NCI-H345 (cell line): Measurements from ENCODE around the gene RBM15.

ENCODE experiments used
- DNase-seq: peaks from one replicate; lab custom pipeline; 2025; lab: John Stamatoyannopoulos, UW

RBM15 gene

DNA sequence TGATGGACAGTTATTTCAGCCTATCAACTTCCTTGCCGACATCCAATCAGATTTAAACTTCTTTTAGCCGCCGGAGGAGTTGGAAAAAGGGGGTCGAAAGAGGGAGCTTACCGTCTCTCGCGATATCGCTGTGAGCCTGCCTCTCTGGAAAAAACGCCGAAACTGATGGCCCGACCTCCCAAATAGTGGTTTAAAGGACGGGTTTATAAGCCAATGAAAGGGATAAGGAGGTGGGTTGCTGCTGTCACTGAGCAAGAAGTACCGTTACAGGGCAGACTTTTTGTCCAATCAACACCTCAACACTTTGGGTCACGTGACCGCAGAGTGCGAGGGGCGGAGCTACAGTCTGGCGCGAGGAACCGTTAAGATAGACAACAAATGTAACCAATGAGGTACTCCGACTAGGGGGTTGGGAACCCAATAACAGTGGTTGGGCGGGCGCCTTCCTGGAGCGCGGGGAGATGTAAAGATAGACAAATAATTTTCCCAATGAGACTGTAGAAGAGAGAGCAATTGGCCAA lies at the start of gene RBM15:
Gene RBM15 (plus strand): TSS at position 492 of the 521 bp plus-strand sequence. CDS start 29 bp downstream, at position 521.
- peak; percentile 100 for DNase-seq

DNA sequence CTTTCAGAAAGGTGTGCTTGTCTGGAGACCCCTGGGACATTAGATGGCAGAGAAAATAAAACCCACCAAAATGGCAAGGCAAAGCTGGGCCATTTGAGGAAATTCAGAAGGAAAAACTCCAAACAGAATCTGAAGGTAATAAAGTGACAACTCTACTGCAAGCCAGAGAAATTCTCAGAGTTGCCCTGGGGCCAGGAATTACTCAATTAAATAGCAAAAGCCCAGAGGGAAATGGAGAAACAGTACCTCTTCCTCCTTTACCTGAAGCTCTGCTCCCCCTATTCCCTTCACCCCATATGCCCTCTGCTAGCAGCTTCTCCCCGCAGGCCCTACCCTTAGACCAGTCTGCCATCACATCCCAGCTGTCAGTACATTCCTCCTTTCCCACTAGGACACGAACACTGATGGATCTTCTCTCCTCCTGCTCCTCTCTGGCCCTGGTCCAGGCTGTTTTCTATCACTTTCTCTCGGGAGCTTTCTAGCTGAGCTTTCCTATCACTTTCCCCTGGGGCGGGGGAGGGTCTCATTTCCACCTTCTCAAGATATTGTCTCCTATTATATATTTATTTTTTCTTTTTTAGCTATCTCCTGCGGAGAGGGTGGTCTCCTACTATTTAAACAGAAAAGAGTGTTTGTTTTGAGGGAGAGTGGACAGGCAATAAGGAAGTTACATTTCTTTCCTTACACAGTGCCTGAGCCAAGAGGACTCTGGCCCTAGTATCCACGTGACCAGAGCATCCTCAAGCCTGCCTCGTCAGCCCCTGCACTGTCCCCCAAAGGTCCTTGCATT lies 47.7 kb upstream of the RBM15 start:
- DNase-seq, result no peak

DNA sequence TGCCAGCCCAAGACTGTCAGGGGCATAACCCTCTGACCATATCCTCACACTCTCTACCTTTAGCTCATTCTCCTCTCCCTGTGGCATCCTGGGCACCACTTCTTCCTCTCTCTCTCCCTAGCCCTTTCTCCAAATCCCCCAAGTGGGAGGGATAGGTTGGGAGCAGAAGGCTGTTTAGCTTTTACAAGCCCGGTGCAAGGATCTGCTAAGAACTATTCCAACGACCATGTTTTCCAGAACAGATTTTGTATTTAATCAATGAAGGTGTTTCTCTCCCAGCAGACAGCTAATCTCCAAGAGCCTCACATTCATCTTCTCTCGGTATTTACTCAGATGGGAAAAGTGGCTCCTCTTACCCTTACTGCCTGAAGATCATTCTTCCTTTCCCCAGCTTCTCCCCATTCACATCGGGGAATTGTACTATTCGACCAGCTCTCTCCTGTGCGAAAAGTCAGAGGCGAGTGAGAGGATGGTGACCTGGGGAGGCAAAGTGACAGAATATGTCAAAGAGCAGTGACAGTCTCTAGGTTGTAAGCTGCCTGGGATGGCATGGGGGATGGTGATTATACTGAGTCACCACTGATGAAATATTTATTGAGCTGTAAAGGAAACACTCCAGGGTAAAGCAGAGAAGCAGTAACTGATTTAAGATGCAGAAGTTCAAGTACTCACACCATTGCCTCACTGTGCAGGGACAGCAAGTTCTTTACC lies 47.0 kb upstream of the RBM15 start:
- no peak for DNase-seq

GRCh38 chr1:110293601-110294104 lies 45.5 kb upstream of the RBM15 start:
- peak; percentile 51 for DNase-seq

DNA sequence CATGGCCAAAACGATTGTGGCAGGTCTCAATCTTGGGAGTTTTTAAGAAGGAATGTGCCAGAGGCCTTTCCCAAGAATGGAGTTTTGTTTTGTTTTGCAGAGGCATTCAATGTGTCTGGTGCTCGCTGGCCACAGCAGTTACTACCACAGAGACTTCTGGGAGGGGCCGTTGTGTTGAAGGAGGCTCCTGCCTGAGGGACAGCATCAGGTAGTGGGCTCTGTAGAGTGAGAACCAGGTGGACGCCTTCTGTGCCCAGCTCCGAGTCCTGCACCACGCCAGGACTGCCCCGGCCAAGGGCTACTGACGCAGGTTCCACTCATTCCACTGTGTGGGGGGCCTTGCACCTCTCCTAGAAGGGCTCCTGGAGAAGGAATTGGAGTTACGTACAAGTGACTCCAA lies 44.9 kb upstream of the RBM15 start:
- no peak for DNase-seq

DNA sequence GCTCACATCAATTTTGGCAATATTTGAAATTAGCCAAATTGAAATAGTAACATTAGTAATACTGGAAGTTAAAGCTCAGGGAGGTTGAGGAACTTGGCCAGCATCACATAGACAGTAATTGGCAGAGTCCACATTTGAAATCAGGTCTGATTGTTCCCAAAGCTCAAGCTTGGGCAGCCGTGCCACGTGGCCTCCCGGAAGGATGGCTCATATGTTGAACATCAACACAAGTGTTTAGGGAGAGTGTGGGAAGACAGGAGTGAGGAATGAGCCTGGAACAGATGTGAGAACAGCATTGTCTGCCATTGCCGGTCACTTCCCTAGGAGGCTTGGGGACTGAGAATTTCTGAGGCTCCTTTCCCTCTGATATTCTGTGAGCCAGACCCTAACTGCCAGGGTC lies 40.2 kb upstream of the RBM15 start:
- no peak for DNase-seq

DNA sequence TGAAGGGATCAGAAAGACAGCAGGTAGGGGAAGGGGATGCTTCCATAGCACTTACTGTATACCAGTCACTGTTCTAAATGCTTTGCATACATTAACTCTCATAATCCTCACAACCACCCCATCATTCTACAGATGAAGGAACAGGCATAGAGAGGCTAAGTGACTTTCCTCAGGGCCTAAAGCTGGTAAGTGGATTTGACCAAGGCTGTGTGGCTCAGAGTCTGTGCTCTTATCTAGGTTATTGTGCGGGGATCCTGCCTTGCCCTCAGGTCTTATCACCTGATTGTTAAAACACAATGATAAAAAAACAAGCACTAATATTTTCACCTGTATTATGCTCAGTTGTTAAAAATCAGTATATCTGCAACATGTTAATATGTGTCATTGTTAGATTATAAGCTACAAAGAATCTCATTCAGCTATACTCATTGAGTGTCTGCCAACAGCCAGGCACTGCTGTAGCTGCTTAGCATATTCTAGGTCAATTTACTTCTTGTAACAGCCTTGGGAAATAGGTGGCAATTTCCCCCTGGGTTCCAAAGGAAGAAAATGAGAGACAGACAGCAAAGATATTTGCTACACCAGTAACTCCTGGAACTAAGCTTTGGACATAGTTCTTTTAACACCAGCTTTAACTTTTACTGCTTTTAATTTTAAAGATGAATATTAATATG lies 38.6 kb upstream of the RBM15 start:
- DNase-seq, result no peak

GRCh38 chr1:110302836-110303235 lies 36.3 kb upstream of the RBM15 start:
- no peak for DNase-seq

GRCh38 chr1:110305900-110306420 lies 33.2 kb upstream of the RBM15 start:
- no peak for DNase-seq

GRCh38 chr1:110307239-110307974 lies 31.8 kb upstream of the RBM15 start:
- no peak for DNase-seq

DNA sequence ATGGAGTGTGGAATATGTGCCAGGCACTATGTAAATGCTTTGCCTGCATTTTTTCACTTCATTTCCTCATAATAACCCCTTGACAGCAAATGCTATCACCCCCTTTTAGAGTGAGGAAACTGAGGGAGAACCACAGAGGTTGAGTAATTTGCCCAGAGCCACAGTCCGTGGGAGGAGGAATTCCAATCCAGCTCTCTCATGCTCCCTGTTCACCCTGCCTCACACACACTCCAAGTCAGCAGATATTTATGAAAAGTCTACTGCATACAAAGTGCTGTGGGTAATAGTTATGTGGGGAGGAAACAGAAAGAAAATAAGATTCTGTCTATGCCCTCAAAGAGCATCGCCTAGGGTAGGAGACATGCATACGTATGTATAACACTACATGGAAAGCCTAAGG lies 30.9 kb upstream of the RBM15 start:
- DNase-seq, result no peak

DNA sequence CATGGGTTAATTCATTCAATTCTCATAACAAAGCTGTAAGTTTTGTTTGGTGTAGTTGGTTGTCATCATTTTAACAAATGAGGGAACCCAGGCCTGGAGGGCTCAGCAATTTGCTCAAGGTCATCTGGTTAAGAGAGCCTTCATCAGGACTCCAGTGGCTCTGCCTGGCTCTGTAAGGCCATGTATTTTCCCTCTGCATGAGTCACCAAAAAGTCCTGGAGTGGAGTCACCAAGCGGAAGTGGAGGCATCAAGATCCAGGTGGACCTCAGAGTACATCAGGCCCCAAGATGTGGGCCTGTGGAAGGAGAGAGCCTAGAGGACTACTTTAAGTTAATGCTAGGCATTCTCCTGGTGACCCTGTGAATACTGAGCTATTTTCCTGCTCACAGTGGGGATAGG lies 30.0 kb upstream of the RBM15 start:
- no peak for DNase-seq

DNA sequence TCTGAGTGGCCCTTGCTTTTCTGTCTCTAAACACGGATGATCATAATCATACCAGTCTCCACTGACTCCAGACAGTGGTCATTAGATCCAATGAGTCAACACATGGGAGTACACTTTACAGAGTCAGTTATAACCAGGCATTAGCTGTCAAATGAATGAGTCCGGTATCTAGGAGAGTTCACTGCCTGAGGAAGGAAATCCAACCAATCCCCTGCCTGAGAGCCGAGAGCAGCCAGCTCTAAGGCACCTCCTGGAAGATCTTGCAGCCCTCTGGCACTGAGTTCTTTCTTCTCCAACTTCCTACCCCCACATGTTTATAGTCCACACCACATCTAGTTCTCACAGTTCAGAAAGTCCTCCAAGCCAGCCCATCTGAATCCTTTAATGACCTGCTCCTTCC lies 29.4 kb upstream of the RBM15 start:
- no peak for DNase-seq

- no peak for DNase-seq
These were observed 28.9 kb upstream of the RBM15 start for GRCh38 chr1:110310300-110310699.

DNA sequence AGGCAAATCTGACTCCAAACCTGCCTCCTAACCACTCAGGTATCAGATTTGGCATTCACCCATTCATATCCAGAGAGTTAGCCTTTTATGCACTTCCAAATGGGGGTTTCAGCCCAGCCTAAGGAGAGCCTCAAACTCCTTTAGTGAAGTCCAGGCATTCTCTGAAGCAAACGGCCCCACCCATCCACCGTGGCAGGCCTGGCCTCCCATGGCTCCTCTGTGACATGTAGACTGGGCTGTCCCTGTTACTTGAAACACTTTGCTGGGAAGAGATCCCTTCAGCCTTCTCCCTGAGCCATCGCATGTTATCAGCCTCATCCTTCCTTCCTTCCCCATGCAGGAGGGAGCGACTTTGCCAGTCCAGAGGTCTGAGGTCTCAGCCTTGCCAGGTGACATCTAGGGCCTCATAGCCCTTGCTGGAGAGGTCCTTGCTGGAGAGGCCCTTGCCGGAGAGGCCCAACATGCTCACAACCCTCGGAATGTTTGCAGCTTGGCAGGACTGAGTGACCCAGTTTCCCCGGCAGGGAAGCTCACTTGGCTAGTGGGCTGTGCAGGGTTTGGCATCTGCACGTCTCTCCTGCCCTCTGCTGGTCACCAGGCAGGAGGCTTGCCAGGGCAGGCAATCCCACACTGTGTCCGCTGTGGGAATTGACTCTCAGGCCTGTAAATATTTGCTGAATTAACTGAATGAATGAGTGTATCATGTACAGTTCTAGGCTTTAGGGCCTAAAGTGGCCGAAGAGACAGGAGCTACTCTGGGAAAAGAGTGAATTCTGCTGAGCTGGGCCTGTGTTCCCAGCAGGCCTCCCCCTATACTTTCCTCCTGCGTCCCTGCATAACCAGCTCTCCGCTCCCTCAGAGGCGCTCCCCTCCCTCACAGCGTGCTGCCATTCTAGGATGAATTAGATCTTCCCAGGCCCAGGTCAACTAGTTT lies 26.7 kb upstream of the RBM15 start:
- peak; percentile 71 for DNase-seq

GRCh38 chr1:110316735-110317134 lies 22.4 kb upstream of the RBM15 start:
- DNase-seq, result no peak

DNA sequence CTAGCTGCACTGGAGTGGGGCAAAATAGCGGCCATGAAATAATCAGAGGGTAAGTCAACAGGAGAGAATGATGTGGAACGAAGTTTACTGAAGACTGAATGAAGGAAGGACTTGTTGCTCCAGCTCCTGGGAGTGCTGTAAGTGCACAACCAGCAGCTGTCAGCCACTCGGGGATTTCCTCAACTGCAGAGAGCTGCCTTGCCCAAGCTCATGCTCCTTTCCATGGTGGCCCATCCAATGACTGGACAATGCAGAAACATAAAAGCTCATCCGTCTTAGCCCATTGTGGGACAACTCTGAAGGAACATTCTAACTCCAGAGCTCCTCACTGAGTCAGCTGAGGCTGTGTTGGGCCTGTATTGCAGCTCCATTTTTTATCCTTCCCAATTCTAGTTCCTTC lies 21.1 kb upstream of the RBM15 start:
- DNase-seq, result no peak

DNA sequence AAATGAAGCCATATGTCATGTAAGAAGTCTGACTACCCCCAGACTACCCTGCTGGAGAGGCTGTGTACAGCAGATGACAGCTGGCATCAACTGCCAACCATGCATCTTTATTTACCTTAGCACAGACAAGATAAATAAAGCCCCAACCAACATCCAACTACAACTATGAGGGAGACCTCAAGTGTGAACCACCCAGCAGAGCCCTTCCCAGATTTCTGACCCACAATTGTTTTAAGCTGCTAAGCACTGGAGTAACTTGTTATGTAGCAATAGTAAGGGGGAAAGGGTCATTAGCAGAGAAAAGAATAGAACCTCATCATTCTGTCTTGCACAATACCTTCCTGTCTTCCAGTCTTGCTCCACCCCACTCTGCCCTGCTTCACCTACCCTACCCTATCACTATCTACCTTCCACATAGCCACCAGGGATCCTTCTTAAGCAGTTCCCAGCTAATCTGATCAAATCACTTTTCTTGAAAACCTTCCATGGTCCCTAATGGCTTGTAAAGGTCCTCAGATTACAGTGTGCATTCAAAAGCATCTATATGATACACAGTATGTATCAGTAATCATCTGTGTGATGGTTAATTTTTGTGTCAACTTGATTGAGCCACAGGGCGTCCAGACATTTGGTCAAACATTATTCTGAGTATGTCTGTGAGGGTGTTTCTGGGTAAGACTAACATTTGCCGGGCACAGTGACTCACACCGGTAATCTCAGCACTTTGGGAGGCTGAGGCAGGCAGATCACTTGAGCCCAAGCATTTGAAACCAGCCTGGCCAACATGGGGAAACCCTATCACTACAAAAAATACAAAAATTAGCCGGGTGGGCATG lies 19.6 kb upstream of the RBM15 start:
- DNase-seq, result no peak

DNA sequence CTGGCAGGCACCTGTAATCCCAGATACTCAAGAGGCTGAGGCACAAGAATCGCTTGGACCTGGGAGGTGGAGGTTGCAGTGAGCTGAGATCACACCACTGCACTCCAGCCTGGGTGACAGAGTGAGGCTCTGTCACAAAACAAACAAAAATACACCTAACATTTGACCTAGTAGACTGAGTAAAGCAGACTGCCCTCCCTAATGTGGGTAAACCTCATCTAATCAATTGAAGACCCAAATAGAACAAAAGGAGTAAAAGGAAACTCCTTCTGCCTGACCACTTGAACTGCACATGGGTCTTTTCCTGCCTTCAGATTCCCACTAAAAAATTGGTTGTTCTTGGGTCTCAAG lies 19.0 kb upstream of the RBM15 start:
- no peak for DNase-seq

DNA sequence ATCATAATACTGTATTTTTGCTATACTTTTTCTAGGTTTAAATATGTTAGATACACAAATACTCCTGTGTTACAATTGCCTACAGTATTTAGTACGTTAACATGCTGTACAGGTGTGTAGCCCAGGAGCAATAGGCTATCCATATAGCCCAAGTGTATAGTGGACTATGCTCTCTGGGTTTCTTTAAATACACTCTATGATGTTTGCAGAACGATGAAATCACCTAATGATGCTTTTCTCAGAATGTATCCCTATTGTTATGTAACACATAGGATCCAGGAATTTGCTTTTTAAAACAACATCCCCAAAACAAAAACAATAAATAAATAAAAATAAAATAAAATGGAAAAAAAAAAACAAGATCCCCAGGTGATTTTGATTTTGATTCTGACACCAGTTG lies 18.1 kb upstream of the RBM15 start:
- DNase-seq, result no peak
